Inflammatory macrophage treated with lipopolysaccharide for 1 hour (primary cell): ENCODE measurements around the gene CAPN10.

Experiments used
- DNase-seq, 2 donors: peaks; one replicate each; pipeline ENCODE4 v3.0.0-alpha.2; 2020 to 2022

CAPN10 gene

GRCh38 chr2:240590681-240591111, 4.2 kb downstream of the CAPN10 start:
- no peak for DNase-seq

GRCh38 chr2:240591226-240591625, 4.7 kb downstream of the CAPN10 start:
- DNase-seq, result no peak

DNA sequence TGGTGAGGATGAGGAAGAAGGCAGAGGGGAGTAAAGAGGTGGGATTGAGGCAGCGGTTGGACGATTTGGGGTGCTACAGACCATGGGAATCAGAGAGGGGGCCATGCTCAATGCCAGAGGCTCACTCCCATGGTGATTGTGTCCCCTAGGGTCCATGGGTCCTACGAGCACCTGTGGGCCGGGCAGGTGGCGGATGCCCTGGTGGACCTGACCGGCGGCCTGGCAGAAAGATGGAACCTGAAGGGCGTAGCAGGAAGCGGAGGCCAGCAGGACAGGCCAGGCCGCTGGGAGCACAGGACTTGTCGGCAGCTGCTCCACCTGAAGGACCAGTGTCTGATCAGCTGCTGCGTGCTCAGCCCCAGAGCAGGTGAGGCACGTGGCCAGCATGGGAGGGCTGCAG, 5.2 kb downstream of the CAPN10 start:
- DNase-seq, result no peak

- no peak for DNase-seq
Measured at GRCh38 chr2:240593026-240593702, 6.6 kb downstream of the CAPN10 start.

- no peak for DNase-seq
Measured at GRCh38 chr2:240593703-240594451, 7.3 kb downstream of the CAPN10 start.

DNA sequence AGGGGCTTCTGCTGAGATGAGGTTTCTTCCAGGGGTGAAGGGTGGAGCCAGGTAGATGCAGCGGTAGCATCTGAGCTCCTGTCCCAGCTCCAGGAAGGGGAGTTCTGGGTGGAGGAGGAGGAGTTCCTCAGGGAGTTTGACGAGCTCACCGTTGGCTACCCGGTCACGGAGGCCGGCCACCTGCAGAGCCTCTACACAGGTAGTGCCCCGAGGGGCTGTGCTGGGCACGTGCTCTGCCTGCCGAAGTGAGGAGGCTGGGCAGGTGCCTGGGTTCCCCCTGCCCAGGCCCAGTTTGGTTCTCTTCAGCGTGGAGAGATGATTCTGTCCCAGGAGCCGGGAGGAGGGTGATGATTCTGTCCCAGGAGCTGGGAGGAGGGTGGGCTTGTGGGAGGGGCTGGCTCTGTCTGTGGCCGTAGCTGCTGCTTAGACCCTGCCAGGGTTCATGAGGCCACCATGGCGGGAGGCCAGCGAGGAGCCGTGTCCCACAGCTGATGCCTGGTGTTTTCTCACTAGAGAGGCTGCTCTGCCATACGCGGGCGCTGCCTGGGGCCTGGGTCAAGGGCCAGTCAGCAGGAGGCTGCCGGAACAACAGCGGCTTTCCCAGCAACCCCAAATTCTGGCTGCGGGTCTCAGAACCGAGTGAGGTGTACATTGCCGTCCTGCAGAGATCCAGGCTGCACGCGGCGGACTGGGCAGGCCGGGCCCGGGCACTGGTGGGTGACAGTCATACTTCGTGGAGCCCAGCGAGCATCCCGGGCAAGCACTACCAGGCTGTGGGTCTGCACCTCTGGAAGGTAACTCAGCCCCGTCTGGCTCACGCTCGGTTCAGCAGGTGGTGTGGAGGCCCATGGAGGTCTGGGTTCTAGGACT, 8.2 kb downstream of the CAPN10 start:
- no peak for DNase-seq

DNA sequence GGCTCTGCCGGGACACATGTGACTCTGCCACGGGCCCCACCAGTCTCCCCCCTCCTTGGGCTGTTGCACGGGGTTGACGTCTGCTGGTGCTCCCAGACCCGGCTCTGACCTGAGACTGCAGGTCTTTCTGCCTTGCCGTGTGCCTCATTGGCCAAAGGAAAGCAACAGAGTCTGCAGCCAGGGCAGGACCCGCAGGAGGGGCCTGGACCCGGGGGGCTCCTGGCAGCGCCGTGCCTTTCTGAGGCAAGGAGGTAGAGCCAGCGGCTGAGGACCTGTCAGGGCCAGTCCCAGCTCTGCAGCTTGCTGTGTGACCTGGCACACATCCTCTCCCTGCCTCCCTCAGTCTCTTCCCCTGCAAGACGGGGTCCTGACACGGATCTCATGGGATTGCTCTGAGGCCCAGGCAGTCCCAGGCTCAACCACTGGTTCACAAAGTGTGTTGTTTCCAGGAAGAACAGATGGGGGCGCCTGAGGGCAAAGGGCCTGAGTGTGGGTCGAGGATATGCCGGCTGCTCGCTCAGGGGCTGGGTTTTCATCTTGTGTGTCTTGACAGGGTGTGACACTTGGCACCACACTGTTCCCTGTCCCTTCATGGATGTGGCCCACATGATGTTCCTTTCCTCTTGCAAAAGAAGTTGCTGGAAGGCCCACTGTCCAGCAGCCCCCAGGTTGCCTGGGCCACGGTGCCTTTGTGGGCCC, 9.0 kb downstream of the CAPN10 start:
- peak; percentile 21 to 50 for DNase-seq

- no peak for DNase-seq
Measured at GRCh38 chr2:240596080-240596460, 9.5 kb downstream of the CAPN10 start.

GRCh38 chr2:240596491-240596931, 10.0 kb downstream of the CAPN10 start:
- no peak for DNase-seq

DNA sequence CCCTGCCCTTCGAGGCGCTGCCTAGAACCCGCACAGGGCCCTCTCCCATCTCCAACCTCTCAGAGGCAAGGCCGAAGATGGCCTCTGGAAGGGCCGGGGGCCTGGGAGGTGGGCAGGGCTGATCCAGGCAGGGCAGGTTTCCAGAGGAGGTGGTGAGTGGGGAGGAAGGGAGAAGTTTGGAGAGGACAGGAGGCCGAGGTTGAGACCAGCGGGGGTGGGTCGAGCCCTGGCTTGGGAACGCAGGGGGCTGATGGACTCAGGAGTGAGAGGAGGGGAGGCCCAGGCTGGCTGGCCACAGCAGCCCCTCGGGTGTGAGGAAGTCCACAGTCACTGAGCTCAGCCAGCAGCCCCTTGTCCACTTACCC, 10.5 kb downstream of the CAPN10 start:
- no peak for DNase-seq

- no peak for DNase-seq
Measured at GRCh38 chr2:240597419-240598181, 11.1 kb downstream of the CAPN10 start.

GRCh38 chr2:240598311-240598911, 11.9 kb downstream of the CAPN10 start:
- DNase-seq, result no peak

- no peak for DNase-seq
Measured at GRCh38 chr2:240599141-240599583, 12.6 kb downstream of the CAPN10 start.

- DNase-seq, result no peak
Measured at GRCh38 chr2:240600451-240600961, 14.0 kb downstream of the CAPN10 start.

GRCh38 chr2:240601061-240601830, 14.7 kb downstream of the CAPN10 start:
- DNase-seq, result no peak

DNA sequence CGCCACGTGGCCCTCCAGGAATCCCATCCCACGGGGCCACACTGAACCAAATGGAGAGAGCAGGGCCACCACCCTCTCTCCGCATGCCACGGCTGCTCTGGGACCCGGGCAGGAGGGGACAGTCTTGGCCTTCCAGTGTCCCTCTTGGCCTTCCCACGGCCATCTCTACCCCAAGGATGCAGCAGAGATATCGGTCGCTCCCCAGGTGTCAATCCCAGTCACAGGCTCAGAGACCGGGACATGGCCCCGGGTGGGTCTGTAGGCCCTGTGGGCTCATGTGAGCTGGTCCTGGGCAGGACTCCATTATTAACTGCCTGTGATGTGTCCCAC, 15.3 kb downstream of the CAPN10 start:
- no peak for DNase-seq

- DNase-seq, result no peak
Measured at GRCh38 chr2:240602266-240603050, 15.9 kb downstream of the CAPN10 start.

- no peak for DNase-seq
Measured at GRCh38 chr2:240603081-240603835, 16.7 kb downstream of the CAPN10 start.

GRCh38 chr2:240603846-240604245, 17.3 kb downstream of the CAPN10 start:
- no peak for DNase-seq
